PC-3 (cell line): Measurements from ENCODE around the gene GYG1. TPM values are rescaled to one million over a fixed set of nuclear protein-coding genes. Genes with fewer than 3 reads are reported as not detected.

ENCODE experiments used
- ATAC-seq: fragments of 200-7000 bp; cut with Tn5 transposase; 2 replicates; pipeline ENCODE4 v1.9.1; 2020; ENCODE audit warnings: mild to moderate bottlenecking, moderate library complexity
- BruUV-seq: library from RNA; stranded (reverse); fragments of 400-500 nt; replicated peaks from 2 replicates; lab custom pipeline; 2021; lab: Mats Ljungman, UMichigan
- CTCF ChIA-PET: fragments of 300-600 bp; sonication (Branson Sonifier 250); formaldehyde crosslinking; loops from one replicate; lab custom pipeline; 2022; ENCODE audit warnings: antibody characterized with exemption; lab: Charles Lee
- POLR2A ChIA-PET: fragments of 300-600 bp; sonication (Branson Sonifier 250); formaldehyde crosslinking; loops from one replicate; lab custom pipeline; 2022; ENCODE audit warnings: antibody characterized with exemption; ENCODE audit not compliant: unreplicated experiment; lab: Charles Lee
- DNase-seq: peaks from one replicate; pipeline ENCODE4 v3.0.0-alpha.2; 2015
- H2AFZ ChIP-seq: fragments of 300-600 bp; sonication (generic); 2 replicates; pipeline ENCODE4 v1.6.0; 2016; ENCODE audit warnings: antibody characterized with exemption, low read length
- H3F3A ChIP-seq: fragments of 300-600 bp; sonication (generic); one replicate; pipeline ENCODE4 v1.6.0; 2017; ENCODE audit warnings: antibody characterized with exemption, low read length, control low read depth, mild to moderate bottlenecking; ENCODE audit not compliant: unreplicated experiment
- H3K27ac ChIP-seq: fragments of 300-600 bp; sonication (generic); 2 replicates; pipeline ENCODE4 v1.5.1; 2016; ENCODE audit warnings: mild to moderate bottlenecking, low read length
- H3K27me3 ChIP-seq: fragments of 300-600 bp; sonication (generic); 2 replicates; pipeline ENCODE4 v1.6.1; 2016; ENCODE audit warnings: low read length, mixed read lengths
- H3K36me3 ChIP-seq: fragments of 300-600 bp; sonication (generic); 2 replicates; pipeline ENCODE4 v1.6.1; 2016; ENCODE audit warnings: low read depth, mixed run types, low read length, mixed read lengths
- H3K4me1 ChIP-seq: fragments of 300-600 bp; sonication (generic); 2 replicates; pipeline ENCODE4 v1.5.1; 2016; ENCODE audit warnings: low read length; ENCODE audit not compliant: insufficient read depth
- H3K4me2 ChIP-seq: fragments of 300-600 bp; sonication (generic); 2 replicates; pipeline ENCODE4 v1.6.0; 2016; ENCODE audit warnings: low read length
- H3K4me3 ChIP-seq: fragments of 300-600 bp; sonication (generic); 2 replicates; pipeline ENCODE4 v1.5.1; 2016; ENCODE audit warnings: mild to moderate bottlenecking, low read length, mixed read lengths
- H3K79me2 ChIP-seq: fragments of 300-600 bp; sonication (generic); 2 replicates; pipeline ENCODE4 v1.6.1; 2017; ENCODE audit warnings: low read length, mixed read lengths
- H3K9ac ChIP-seq: fragments of 300-600 bp; sonication (generic); 2 replicates; pipeline ENCODE4 v1.6.0; 2016; ENCODE audit warnings: mild to moderate bottlenecking, low read length
- H3K9me2 ChIP-seq: fragments of 300-600 bp; sonication (generic); replicated peaks from 2 replicates; pipeline ENCODE4 v1.6.1; 2016; ENCODE audit warnings: mixed run types, low read length, mixed read lengths
- H3K9me3 ChIP-seq: fragments of 300-600 bp; sonication (generic); 2 replicates; pipeline ENCODE4 v1.6.1; 2016; ENCODE audit warnings: low read length, mixed read lengths
- H4K20me1 ChIP-seq: fragments of 300-600 bp; sonication (generic); 2 replicates; pipeline ENCODE4 v1.6.1; 2016; ENCODE audit warnings: low read length, mixed read lengths
- CTCF ChIP-seq: fragments of 300-600 bp; sonication (generic); conservative IDR thresholded peaks from 2 replicates; pipeline ENCODE4 v1.5.1; 2017; ENCODE audit warnings: antibody characterized with exemption, low read depth, mild to moderate bottlenecking, low read length
- EZH2 ChIP-seq: fragments of 300-600 bp; sonication (generic); IDR thresholded peaks from one replicate; pipeline ENCODE4 v1.6.1; 2017; ENCODE audit warnings: antibody characterized with exemption, mild to moderate bottlenecking, low read length; ENCODE audit not compliant: unreplicated experiment
- EZH2phosphoT487 ChIP-seq: fragments of 300-600 bp; sonication (generic); IDR thresholded peaks from 2 replicates; pipeline ENCODE4 v1.6.1; 2018; ENCODE audit warnings: mild to moderate bottlenecking, antibody characterized with exemption, low read length, borderline replicate concordance
- intact Hi-C: fragments of 100-400 bp; cut with micrococcal nuclease; formaldehyde crosslinking; loops from 2 replicates; pipeline ENCODE4 v1.9.0; 2023
- total RNA-seq: library from RNA; depleted of rRNA; stranded (reverse); fragments of >200 nt; gene quantifications from 2 replicates; pipeline ENCODE4 v1.2.3, GENCODE V29; 2014

The GYG1 gene
- total RNA-seq, 1 experiment from 2014 or later = 12.0 TPM

GRCh38 chr3:149021830-149022229 is 30.5 kb downstream of the GYG1 start:
- Histone ChIP-seq H3K27ac (no peak overlapping the region), H3K36me3 (peaks cover 14% of the 10 kb centered on the region), H3K9me3 (no peaks in the 10 kb centered on the region), H3K4me1 (peaks cover 4% of the 10 kb centered on the region; the same call in 1 of the 2 replicates), H3F3A (no peaks in the 10 kb centered on the region), H3K27me3 (no peaks in the 10 kb centered on the region), H3K79me2 (no peaks in the 10 kb centered on the region), H2AFZ (no peak overlapping the region), H4K20me1 (no peaks in the 10 kb centered on the region), H3K4me3 (no peak overlapping the region), H3K9me2 (no peaks in the 10 kb centered on the region), H3K9ac (no peak overlapping the region), H3K4me2 (no peak overlapping the region)
- ChIA-PET CTCF (no interaction called here), POLR2A (no interaction called here)
- TF ChIP-seq EZH2phosphoT487 (no peak), CTCF (no peak), EZH2 (no peak)
- DNase-seq (no peak), ATAC-seq (no peak)
- intact Hi-C loops = no loop called here
- no TSS peak for BruUV-seq

GRCh38 chr3:149023951-149024350 is 32.6 kb downstream of the GYG1 start:
- Histone ChIP-seq H3K79me2 (no peaks in the 10 kb centered on the region), H3K9me2 (no peaks in the 10 kb centered on the region), H4K20me1 (no peaks in the 10 kb centered on the region), H3K9me3 (no peaks in the 10 kb centered on the region), H3K27me3 (no peaks in the 10 kb centered on the region), H3K4me3 (no peak overlapping the region), H3K36me3 (peaks cover 22% of the 10 kb centered on the region), H3K4me1 (no peaks in the 10 kb centered on the region), H3K4me2 (no peak overlapping the region), H2AFZ (no peak overlapping the region), H3K9ac (no peak overlapping the region), H3K27ac (no peak overlapping the region), H3F3A (no peaks in the 10 kb centered on the region)
- ChIA-PET CTCF (no interaction called here), POLR2A (no interaction called here)
- ATAC-seq (peak; percentile 53), DNase-seq (peak; percentile 52)
- no TSS peak for BruUV-seq
- intact Hi-C loops = no loop called here
- no peak for TF ChIP-seq EZH2
- TF ChIP-seq CTCF = no peak
- no peak for TF ChIP-seq EZH2phosphoT487

GRCh38 chr3:149026718-149027117 is 35.4 kb downstream of the GYG1 start:
- H3K4me2 ChIP-seq = no peak overlapping the region
- no peak overlapping the region for H2AFZ ChIP-seq
- ChIA-PET CTCF (no interaction called here), POLR2A (no interaction called here)
- H3K4me3 ChIP-seq = no peak overlapping the region
- ATAC-seq = no peak
- no peaks in the 10 kb centered on the region for H3K79me2 ChIP-seq
- H3K4me1 ChIP-seq = no peaks in the 10 kb centered on the region
- no TSS peak for BruUV-seq
- TF ChIP-seq EZH2phosphoT487 (no peak), CTCF (no peak), EZH2 (no peak)
- no peak overlapping the region for H3K9ac ChIP-seq
- H3K36me3 ChIP-seq = peaks cover 37% of the 10 kb centered on the region
- DNase-seq = no peak
- H4K20me1 ChIP-seq = no peaks in the 10 kb centered on the region
- no peaks in the 10 kb centered on the region for H3K27me3 ChIP-seq
- H3K9me2 ChIP-seq = no peaks in the 10 kb centered on the region
- H3K9me3 ChIP-seq = no peaks in the 10 kb centered on the region
- H3K27ac ChIP-seq = no peak overlapping the region
- no peaks in the 10 kb centered on the region for H3F3A ChIP-seq
- intact Hi-C loops = no loop called here
